Measurements from ENCODE around the gene TMEM91.
"Not testable (repeated sequence)": the region's sequence is repeated elsewhere in the genome, so short reads cannot be mapped to it uniquely, and the experiment has no call there.

Gene TMEM91

GRCh38 chr19:41353466-41354342 lies 22.6 kb upstream of the TMEM91 start, which contains the start of gene TGFB1:
Gene TGFB1 (minus strand): TSS chr19:41353922. CDS start chr19:41353044, 878 bp downstream.
- peak; percentile 90 to 92 for DNase-seq

GRCh38 chr19:41354343-41354953 lies 21.9 kb upstream of the TMEM91 start:
- DNase-seq: no peak

- no peak for DNase-seq
Measured at GRCh38 chr19:41355035-41355434, 21.3 kb upstream of the TMEM91 start.

- DNase-seq: no peak
Measured at GRCh38 chr19:41355802-41356201, 20.5 kb upstream of the TMEM91 start.

GRCh38 chr19:41356984-41357739 lies 19.2 kb upstream of the TMEM91 start:
- peak in 1 of 2 experiments; percentile 33 for DNase-seq

GRCh38 chr19:41357746-41358145 lies 18.6 kb upstream of the TMEM91 start:
- DNase-seq: no peak

GRCh38 chr19:41359741-41360140 lies 16.6 kb upstream of the TMEM91 start:
- DNase-seq: no peak

GRCh38 chr19:41362143-41362847 lies 14.0 kb upstream of the TMEM91 start:
- no peak for DNase-seq

- DNase-seq: no peak
Measured at GRCh38 chr19:41363371-41363752, 13.0 kb upstream of the TMEM91 start.

GRCh38 chr19:41363753-41364523 lies 12.4 kb upstream of the TMEM91 start, which contains the start of gene B9D2:
Gene B9D2 (minus strand): TSS chr19:41364149. CDS start chr19:41363519, 630 bp downstream.
- peak; percentile 98 to 99 for DNase-seq

- DNase-seq: no peak
Measured at GRCh38 chr19:41364524-41365391, 11.6 kb upstream of the TMEM91 start.

- DNase-seq: no peak
Measured at GRCh38 chr19:41366089-41366488, 10.2 kb upstream of the TMEM91 start.

GRCh38 chr19:41367848-41368301 lies 8.5 kb upstream of the TMEM91 start:
- DNase-seq: no peak

GRCh38 chr19:41369769-41370168 lies 6.6 kb upstream of the TMEM91 start:
- DNase-seq: no peak

GRCh38 chr19:41371119-41371518 lies 5.2 kb upstream of the TMEM91 start:
- not testable (repeated sequence) for DNase-seq

GRCh38 chr19:41371541-41371940 lies 4.8 kb upstream of the TMEM91 start:
- no peak for DNase-seq

GRCh38 chr19:41372501-41372900 lies 3.8 kb upstream of the TMEM91 start:
- no peak for DNase-seq

- DNase-seq: no peak
Measured at GRCh38 chr19:41373993-41374392, 2.3 kb upstream of the TMEM91 start.

- DNase-seq: no peak
Measured at GRCh38 chr19:41376998-41377365, 649 bp downstream of the TMEM91 start.

GRCh38 chr19:41377977-41378709 lies 1.8 kb downstream of the TMEM91 start:
- DNase-seq: no peak

Measured in activated CD4-positive, alpha-beta T cell treated with anti-CD3 and anti-CD28 coated beads, Interleukin-2, amount 50 U/mL, for 48 hours (primary cell).